Effector memory CD8-positive, alpha-beta T cell (primary cell): ENCODE results near the gene TXNDC5.

Experiments used
- ATAC-seq: fragments of 150-1000 bp; cut with Tn5 transposase; replicated peaks from 2 replicates; pipeline ENCODE4 v1.10.0; 2021; ENCODE audit warnings: mild to moderate bottlenecking, moderate library complexity
- DNase-seq, 3 experiments: peaks; one replicate each; pipeline ENCODE4 v3.0.0; 2021
- H3K27ac Mint-ChIP-seq, 2 donors: one replicate each; pipeline ENCODE4 v1.8.0; 2022; ENCODE audit warnings: mild to moderate bottlenecking in 2 of 2, mixed read lengths in 2 of 2, moderate library complexity in 2 of 2
- H3K27me3 Mint-ChIP-seq, 2 donors: one replicate each; pipeline ENCODE4 v1.8.0; 2022; ENCODE audit warnings: mixed read lengths in 2 of 2
- H3K36me3 Mint-ChIP-seq: one replicate; pipeline ENCODE4 v1.8.0; 2022; ENCODE audit warnings: mild to moderate bottlenecking, moderate library complexity, mixed read lengths; ENCODE audit not compliant: insufficient read depth
- H3K4me1 Mint-ChIP-seq, 2 donors: one replicate each; pipeline ENCODE4 v1.8.0; 2022; ENCODE audit warnings: low read depth in 2 of 2, mixed read lengths in 2 of 2
- H3K4me3 Mint-ChIP-seq, 2 donors: one replicate each; pipeline ENCODE4 v1.8.0; 2022; ENCODE audit warnings: mild to moderate bottlenecking in 2 of 2, mixed read lengths in 2 of 2, moderate library complexity in 2 of 2
- H3K9me3 Mint-ChIP-seq, 2 donors: one replicate each; pipeline ENCODE4 v1.8.0; 2022; ENCODE audit warnings: mixed read lengths in 2 of 2

The TXNDC5 gene

DNA sequence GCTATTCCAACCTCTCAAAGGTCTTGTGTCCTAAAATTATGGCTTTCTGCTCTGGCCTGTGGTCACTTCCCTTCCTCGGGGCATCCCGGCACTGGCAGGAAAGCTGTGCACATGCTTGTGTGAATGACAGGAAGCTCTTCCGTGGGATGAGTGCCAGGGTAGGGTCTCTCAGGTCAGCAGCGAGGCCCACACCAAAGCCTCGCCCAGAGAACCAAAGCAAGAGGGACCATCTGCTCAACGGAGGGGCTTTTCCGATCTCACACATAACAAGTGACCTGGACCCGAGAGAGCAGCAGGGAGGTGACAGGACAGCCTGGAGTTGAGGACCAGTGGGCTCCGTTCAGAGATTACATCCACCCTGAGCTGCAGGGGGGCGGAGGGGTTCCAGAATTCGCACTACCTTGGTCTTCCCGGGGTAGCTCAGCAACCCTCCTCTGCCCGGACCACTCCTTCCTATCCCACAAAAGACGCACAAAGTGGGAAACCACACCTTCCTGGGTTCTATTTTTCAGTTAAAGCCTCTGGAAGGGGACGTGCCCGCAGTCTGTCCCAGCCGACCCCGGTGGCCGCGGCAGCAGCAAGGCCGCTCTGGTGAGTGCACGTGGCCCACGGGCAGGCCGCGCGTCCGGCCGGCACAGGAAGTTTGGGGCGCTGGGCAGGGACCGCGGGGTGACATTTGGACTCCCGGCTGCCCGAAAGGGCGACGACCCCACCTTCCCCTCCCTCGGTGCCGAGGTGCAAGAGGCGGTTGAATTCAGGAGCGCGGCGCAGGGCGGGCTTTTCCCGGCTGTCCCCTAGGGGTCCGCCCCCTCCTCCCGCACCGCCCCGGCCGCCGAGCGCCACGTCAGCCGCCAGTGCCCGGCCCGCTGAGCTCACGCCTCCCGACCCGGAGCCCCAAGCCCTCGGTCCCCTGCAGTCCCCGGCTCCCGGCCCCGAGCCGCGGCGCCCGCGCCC is 988 bp downstream of the TXNDC5 start:
- Mint-ChIP-seq H3K4me1 (peaks cover 5 to 18% of the 10 kb centered on the region in 2 donors), H3K9me3 (no peaks in the 10 kb centered on the region), H3K36me3 (peaks cover 4% of the 10 kb centered on the region), H3K27ac (peak overlapping the region in 1 of 2 donors; percentile 79), H3K4me3 (peak overlapping the region; percentile 71 to 73), H3K27me3 (no peaks in the 10 kb centered on the region)
- ATAC-seq (peak; percentile 34), DNase-seq (no peak)

DNA sequence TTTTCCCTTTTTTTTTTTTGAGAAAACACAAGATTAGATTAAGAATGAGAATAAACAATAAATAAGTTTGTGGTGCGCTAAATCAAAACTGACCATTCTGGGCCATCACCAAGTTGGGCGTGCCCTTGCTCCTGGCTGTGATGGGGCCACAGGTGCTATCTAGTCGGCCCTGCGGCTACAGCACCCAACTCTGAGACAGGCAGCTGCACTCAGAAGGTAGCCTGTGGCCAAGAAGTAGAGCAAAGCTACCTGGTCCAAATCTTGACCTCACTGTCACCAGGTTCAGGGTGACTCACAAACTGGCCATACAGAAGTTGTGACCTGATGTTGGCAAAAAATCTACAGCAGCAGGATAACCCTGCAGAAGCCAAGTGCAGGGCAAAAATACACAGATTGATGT is 3.4 kb downstream of the TXNDC5 start:
- H3K4me3 Mint-ChIP-seq = no peak overlapping the region
- no peaks in the 10 kb centered on the region for H3K27me3 Mint-ChIP-seq
- no peak overlapping the region for H3K27ac Mint-ChIP-seq
- no peak for DNase-seq
- H3K9me3 Mint-ChIP-seq = no peaks in the 10 kb centered on the region
- peaks cover 16% of the 10 kb centered on the region for H3K36me3 Mint-ChIP-seq
- ATAC-seq = no peak
- peaks cover 5 to 19% of the 10 kb centered on the region in 2 donors for H3K4me1 Mint-ChIP-seq

DNA sequence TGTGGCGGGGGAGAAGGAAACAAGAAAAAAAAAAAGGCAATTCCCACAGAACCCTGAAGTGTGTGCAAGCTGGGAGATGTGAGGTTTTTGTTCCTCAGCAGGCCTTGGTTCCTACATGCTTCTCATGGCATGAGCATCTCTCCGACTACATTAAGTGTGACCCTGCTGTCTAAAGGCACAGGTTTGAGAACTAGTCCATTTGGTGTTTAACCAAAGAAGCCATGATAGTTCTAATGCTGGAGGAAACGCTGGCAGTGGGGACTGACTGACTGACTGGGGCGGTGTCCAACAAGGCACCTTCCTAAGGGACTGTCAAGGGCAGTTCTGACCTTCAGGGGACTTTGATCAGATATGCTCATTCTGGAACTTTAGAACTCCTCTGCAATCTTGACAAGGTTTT is 3.8 kb downstream of the TXNDC5 start:
- H3K27ac Mint-ChIP-seq = no peak overlapping the region
- ATAC-seq = no peak

DNA sequence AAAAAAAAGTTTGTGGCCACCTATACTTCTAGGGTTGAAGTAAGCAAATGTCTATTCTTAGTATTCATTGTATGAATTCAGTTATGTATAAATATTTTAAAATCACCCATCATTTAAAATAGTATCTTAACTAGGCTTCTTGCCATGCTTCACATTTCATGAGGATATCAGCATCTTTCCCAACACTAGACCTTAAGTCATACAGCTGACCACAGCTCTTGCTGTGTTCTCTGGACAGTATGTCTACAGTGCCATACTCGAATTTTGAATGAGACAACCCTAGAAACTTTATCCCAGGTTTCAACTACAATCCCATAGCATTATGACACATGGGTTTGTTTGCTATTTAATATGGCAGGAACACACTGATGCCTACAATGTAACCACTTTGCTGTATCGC is 5.2 kb downstream of the TXNDC5 start:
- H3K36me3 Mint-ChIP-seq = peaks cover 16% of the 10 kb centered on the region
- no peak for ATAC-seq
- no peak overlapping the region for H3K27ac Mint-ChIP-seq
- peaks cover 11 to 18% of the 10 kb centered on the region in 2 donors for H3K4me1 Mint-ChIP-seq
- H3K4me3 Mint-ChIP-seq = no peak overlapping the region
- no peak for DNase-seq
- no peaks in the 10 kb centered on the region for H3K27me3 Mint-ChIP-seq
- H3K9me3 Mint-ChIP-seq = no peaks in the 10 kb centered on the region

More for the DNA sequence above, 3.8 kb downstream of the TXNDC5 start:
- peaks cover 16% of the 10 kb centered on the region for H3K36me3 Mint-ChIP-seq
- no peaks in the 10 kb centered on the region for H3K27me3 Mint-ChIP-seq
- DNase-seq = no peak
- H3K9me3 Mint-ChIP-seq = no peaks in the 10 kb centered on the region
- H3K4me1 Mint-ChIP-seq = peaks cover 7 to 19% of the 10 kb centered on the region in 2 donors
- H3K4me3 Mint-ChIP-seq = no peak overlapping the region

DNA sequence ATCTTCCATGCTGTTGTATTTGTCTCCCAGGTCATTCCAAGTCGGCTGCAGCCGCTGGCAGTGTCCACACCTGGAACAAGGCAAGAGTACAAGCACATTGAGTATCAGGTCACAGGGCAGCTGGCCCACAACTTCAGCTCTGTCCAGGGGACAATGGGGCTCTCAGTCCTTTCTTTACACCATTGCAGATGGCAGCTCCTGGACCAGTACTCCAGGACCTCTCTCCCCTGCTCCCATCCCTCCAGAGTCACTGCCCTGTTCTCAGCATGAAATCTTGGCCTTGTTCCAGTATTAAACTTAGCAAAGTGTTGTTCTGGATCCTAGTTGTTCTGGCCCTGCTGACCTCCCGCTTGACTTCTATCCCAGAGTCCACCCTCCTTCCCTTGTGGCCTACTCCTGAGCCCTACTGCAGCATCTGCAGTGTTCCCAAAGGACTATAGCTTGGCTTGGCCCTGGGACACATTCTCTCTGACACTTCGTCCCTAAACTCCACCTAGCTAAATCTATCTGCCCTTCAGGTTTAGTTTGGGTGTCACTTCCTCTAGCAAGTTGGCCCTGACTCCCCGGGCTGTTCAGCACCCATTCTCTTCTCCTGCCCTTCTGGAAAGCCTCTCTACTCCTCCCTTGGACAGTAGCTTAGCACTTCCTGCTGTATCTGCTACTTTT is 5.8 kb downstream of the TXNDC5 start:
- Mint-ChIP-seq H3K9me3 (no peaks in the 10 kb centered on the region), H3K4me3 (no peak overlapping the region), H3K27ac (no peak overlapping the region), H3K27me3 (no peaks in the 10 kb centered on the region), H3K4me1 (peaks cover 11 to 18% of the 10 kb centered on the region in 2 donors), H3K36me3 (peaks cover 16% of the 10 kb centered on the region)
- DNase-seq (no peak), ATAC-seq (no peak)

DNA sequence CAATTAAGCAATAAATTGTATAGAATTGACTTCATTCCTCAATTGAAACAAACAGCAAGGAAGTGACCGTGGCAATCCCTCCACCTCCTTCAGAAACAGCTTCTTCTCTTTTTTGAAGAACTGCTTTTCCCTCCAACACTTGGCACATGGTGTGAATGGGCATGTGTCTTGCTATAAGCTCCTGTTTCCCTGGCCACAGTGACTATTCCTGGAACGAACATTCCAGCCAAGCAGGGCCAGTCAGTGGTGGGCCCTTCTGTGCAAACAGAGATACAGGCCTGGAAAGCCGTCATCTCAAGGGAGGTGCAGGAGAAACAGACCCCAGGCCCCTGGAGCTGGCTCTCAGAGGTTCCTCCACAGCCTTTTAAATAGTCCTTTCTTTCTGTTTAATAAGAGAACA is 6.9 kb downstream of the TXNDC5 start:
- Mint-ChIP-seq H3K27ac (no peak overlapping the region), H3K9me3 (no peaks in the 10 kb centered on the region), H3K4me1 (peaks cover 6 to 12% of the 10 kb centered on the region in 2 donors), H3K27me3 (no peaks in the 10 kb centered on the region), H3K4me3 (no peak overlapping the region), H3K36me3 (peaks cover 20% of the 10 kb centered on the region)
- DNase-seq = no peak
- ATAC-seq = no peak

DNA sequence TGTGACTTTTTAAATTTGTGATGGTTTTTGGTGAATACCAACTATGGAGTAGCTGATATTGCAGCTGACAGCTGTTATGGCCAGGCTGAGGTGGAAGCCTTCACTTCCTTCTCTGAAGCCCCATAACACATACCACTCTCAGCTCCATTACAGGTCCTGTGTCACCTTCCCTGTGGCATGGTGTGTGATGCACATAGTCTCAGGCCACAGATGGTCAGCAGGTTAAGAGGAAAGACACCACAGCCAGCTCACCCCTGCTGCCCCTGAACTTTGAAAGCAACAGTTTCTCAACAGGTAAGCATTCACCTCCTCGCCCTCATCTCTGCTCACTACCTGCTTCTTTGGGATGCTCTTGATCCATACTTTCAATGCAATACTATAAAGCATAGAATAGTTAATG is 7.7 kb downstream of the TXNDC5 start:
- DNase-seq (no peak), ATAC-seq (no peak)
- Mint-ChIP-seq H3K9me3 (no peaks in the 10 kb centered on the region), H3K36me3 (peaks cover 28% of the 10 kb centered on the region), H3K27ac (no peak overlapping the region), H3K4me1 (peaks cover 6 to 9% of the 10 kb centered on the region in 2 donors), H3K4me3 (no peak overlapping the region), H3K27me3 (no peaks in the 10 kb centered on the region)

DNA sequence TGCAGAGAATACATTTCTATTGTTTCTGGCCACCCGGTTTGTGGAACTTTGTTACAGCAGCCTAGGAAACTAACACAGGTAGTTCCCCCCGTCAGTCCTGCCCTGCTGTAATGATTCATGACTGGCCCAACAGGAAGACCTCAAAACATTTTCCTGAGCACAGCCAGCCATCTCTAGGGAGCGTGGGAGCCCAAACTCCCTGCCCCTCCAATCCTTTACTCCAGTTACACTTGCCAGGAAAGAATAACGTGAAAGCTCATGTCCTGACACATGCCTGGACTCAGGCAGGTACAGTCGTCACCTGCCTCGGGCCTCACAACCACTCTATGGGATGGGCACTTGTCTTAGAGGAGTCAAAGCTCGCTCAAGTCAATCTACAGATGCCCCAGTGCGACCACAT is 8.4 kb downstream of the TXNDC5 start:
- Mint-ChIP-seq H3K36me3 (peaks cover 33% of the 10 kb centered on the region), H3K4me3 (no peak overlapping the region), H3K27me3 (no peaks in the 10 kb centered on the region), H3K9me3 (no peaks in the 10 kb centered on the region), H3K4me1 (peaks cover 6% of the 10 kb centered on the region in 2 donors), H3K27ac (no peak overlapping the region)
- ATAC-seq (no peak), DNase-seq (no peak)

DNA sequence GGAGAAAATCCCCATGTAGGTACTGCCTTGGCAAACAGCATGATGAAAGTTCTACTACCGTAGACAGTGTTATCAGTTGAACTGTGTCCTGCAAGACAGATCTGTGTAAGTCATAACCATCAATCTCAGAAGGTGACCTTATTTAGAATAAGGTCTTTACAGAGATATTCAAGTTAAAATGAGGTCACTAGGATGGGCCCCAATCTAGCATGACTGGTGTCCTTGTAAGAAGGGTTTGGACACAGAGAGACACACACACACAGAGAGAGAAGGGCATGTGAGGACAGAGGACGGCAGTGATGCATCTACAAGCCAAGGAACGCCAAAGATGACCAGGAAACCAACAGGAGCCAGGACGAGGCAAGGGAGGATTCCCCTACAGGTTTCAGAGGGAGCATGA is 8.8 kb downstream of the TXNDC5 start:
- peaks cover 6% of the 10 kb centered on the region in 2 donors for H3K4me1 Mint-ChIP-seq
- no peak for ATAC-seq
- H3K27ac Mint-ChIP-seq = no peak overlapping the region
- DNase-seq = no peak
- no peaks in the 10 kb centered on the region for H3K9me3 Mint-ChIP-seq
- no peak overlapping the region for H3K4me3 Mint-ChIP-seq
- no peaks in the 10 kb centered on the region for H3K27me3 Mint-ChIP-seq
- H3K36me3 Mint-ChIP-seq = peaks cover 34% of the 10 kb centered on the region

DNA sequence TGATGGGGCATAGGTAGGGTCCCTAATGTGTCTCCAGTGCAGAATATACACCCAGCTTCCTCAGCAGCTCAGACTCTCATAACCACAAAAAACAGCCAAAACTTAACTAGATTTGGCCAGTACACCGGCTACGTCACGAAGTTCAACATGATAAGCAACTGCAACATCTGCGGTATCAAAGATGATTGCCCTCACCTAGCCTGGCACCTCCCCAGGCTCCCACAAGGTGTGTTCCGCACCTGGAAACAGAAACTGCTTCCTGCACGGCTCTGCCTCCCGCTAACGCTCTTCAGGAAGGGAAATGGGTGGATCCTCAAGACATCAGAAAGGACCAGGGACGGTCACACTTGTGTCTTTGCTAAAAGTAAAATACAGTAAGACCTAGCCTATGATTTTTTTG is 9.5 kb downstream of the TXNDC5 start:
- peaks cover 6% of the 10 kb centered on the region in 2 donors for H3K4me1 Mint-ChIP-seq
- no peak overlapping the region for H3K4me3 Mint-ChIP-seq
- H3K9me3 Mint-ChIP-seq = no peaks in the 10 kb centered on the region
- no peak overlapping the region for H3K27ac Mint-ChIP-seq
- ATAC-seq (no peak), DNase-seq (no peak)
- peaks cover 34% of the 10 kb centered on the region for H3K36me3 Mint-ChIP-seq
- H3K27me3 Mint-ChIP-seq = no peaks in the 10 kb centered on the region

DNA sequence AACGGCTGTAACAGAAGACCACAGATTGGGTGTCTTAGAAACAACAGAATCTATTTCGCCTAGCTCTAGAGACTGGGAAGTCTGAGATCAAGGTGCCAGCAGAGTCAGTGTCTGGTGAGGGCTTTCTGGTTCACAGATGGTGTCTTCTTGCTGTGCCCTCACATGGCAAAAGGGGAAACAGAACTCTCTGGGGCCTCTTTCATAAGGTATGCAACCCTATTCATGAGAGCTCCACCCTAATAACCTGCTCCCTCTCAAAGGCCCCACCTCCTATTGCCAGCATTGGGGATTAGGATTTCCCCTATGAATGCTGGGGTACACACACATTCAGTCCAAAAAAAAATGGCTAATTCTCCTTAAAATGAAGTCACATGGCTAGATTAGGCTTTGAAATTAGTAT is 10.0 kb downstream of the TXNDC5 start:
- DNase-seq (no peak), ATAC-seq (no peak)
- Mint-ChIP-seq H3K9me3 (no peaks in the 10 kb centered on the region), H3K4me3 (no peak overlapping the region), H3K27ac (no peak overlapping the region), H3K27me3 (no peaks in the 10 kb centered on the region), H3K4me1 (peaks cover 6% of the 10 kb centered on the region in 2 donors), H3K36me3 (peaks cover 36% of the 10 kb centered on the region)

DNA sequence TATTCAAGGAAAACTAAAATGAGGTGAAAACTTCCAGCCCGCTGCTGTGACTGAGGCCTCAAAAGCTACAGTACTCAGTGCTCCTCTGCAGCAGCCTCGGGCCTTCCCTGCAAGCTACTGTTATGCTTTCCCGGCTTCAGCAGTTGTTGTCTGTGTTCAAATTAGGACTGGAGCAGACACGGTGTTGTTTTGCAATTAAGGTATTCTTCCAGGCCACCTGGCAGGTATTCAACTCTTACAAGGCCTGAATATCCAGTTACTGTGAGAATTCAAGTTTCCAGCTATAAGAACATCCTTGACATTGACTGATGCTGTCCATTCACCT is 10.7 kb downstream of the TXNDC5 start:
- Mint-ChIP-seq H3K9me3 (no peaks in the 10 kb centered on the region), H3K4me1 (peaks cover 2 to 6% of the 10 kb centered on the region in 2 donors), H3K36me3 (peaks cover 39% of the 10 kb centered on the region), H3K27me3 (no peaks in the 10 kb centered on the region), H3K4me3 (no peak overlapping the region), H3K27ac (no peak overlapping the region)
- ATAC-seq = no peak
- DNase-seq = no peak

DNA sequence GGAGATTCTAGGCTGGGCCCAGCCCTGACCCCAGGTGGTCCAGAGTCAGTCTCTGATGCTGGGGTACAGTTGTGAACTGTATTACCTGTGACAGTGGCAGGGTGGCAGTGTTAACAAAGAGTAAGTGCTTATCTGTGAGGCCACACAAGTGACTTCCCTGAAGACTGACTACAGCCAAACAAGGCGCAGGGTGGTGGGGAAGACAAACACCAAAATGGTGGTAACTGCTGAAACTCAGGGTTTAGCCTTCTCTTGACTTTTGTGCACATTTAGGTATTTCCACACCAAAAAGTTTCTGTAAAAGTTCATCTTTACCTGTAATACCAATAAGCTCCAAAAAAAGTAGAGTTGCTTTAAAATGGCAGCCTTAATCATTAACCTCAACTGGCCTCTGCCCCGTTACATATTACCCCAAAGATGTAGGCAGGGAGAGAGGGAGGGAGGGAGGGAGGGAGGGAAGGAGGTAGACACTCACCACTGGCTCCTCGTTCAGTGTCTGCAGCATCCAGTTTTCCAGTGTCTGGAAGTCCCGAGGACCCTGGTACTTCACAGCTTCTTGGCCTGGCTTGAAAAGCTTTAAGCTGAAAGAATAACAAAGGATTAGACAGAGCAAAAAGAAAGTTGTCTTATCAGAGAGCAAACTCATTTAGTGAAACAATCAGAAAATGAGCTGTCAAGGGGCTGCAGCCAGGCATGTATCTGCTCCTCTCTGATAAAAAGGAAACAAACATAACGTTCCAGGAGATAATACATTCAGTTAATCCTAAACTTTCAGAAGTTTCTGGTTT is 11.3 kb downstream of the TXNDC5 start:
- H3K27ac Mint-ChIP-seq = no peak overlapping the region
- DNase-seq = no peak
- H3K4me3 Mint-ChIP-seq = no peak overlapping the region
- H3K36me3 Mint-ChIP-seq = peaks cover 39% of the 10 kb centered on the region
- no peaks in the 10 kb centered on the region for H3K27me3 Mint-ChIP-seq
- peaks cover 2 to 6% of the 10 kb centered on the region in 2 donors for H3K4me1 Mint-ChIP-seq
- no peak for ATAC-seq
- H3K9me3 Mint-ChIP-seq = no peaks in the 10 kb centered on the region
